Measurements from ENCODE around the gene DNPEP. TPM values are rescaled to one million over a fixed set of nuclear protein-coding genes. Genes with fewer than 3 reads are reported as not detected.

The DNPEP gene
- total and polyA plus RNA-seq, 2 of the 4 experiments (the other 2 are of a cell fraction) = 74.2 to 89.4 TPM

DNA sequence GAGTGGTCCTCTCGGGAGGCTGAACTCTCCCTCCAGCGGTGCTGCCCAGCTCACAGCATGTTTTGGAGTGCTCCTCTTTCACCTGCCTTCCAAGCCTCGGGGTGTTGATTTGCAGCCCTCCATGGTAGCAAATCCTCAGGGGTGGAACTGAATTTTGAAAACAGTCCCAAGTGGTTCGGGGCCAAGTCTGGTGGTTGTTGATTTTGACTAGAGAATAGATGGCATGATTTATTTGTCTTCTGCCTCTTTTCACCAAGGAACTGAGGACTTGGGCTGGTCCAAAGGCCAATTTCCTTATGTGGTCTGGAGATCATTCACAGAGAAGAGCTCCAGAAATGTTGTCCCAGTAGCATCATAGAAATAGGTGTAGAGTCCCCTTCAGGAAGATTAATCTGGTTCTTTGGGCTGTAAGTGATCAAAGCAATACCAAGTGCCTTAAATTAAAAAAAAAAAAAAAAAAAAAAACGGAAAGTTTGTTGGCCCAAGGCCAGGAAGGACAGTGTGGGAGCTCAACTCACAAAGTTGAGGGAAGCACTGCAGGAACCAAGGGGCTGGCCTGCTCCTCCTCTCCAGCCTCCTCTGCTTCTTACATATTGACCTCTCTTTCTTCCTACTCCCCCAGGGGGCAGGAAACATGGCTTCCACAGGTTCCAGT is 28.0 kb upstream of the DNPEP start:
- Histone ChIP-seq H3K9me1 (ENCODE audit: insufficient read depth, low read length) (0 out of 2 replicates have a peak, but pooled peaks cover 5% of the 10 kb centered on the region), H2BK15ac (ENCODE audit: low read depth, low read length) (no peak overlapping the region), H3K4ac (ENCODE audit: low read depth, low read length) (no peak overlapping the region), H2BK5ac (ENCODE audit: low read depth, low read length, poor library complexity, severe bottlenecking) (no peak overlapping the region), H3K4me2 (ENCODE audit: low read depth, low read length) (no peak overlapping the region), H2AK5ac (ENCODE audit: low read depth, low read length) (no peak overlapping the region), H3K79me1 (ENCODE audit: low read depth in 1 of 2, low read length in 2 of 2) (no peaks in the 10 kb centered on the region), H3K36me3 (ENCODE audit: control insufficient read depth, insufficient read depth, low read length) (no peaks in the 10 kb centered on the region), H4K5ac (ENCODE audit: low read depth, low read length) (no peak overlapping the region), H3K9ac (ENCODE audit: low read depth, low read length) (no peak overlapping the region), H2BK20ac (ENCODE audit: low read depth, low read length) (no peak overlapping the region), H2BK120ac (ENCODE audit: low read depth, low read length) (no peak overlapping the region), H3K27me3 (ENCODE audit: control insufficient read depth, insufficient read depth, low read length) (peaks cover 7% of the 10 kb centered on the region), H4K8ac (ENCODE audit: low read depth in 2 of 2, low read length in 2 of 2) (no peak overlapping the region), H3K56ac (ENCODE audit: extremely low read depth, insufficient read depth, low read length) (no peak overlapping the region), H2AFZ (replicated peaks; ENCODE audit: low read length, poor library complexity) (no peak overlapping the region), H3K14ac (replicated peaks; ENCODE audit: low read depth, low read length) (no peak overlapping the region), H2AK9ac (replicated peaks; ENCODE audit: low read depth, low read length, poor library complexity) (no peak overlapping the region), H4K91ac (ENCODE audit: insufficient read depth, low read depth, low read length) (no peak overlapping the region), H3K4me3 (ENCODE audit: insufficient read depth, low read depth, low read length) (no peak overlapping the region), H4K20me1 (ENCODE audit: insufficient read depth, low read length) (no peaks in the 10 kb centered on the region), H3K9me3 (ENCODE audit: control insufficient read depth, insufficient read depth, low read length) (no peaks in the 10 kb centered on the region; the same call in 1 of the 2 replicates), H3K27ac (ENCODE audit: insufficient read depth, low read length) (no peak overlapping the region), H3K18ac (ENCODE audit: low read depth, low read length) (no peak overlapping the region), H3K4me1 (ENCODE audit: control insufficient read depth, insufficient read depth, low read length) (peaks cover 5% of the 10 kb centered on the region; the same call in 1 of the 2 replicates), H3K23ac (ENCODE audit: low read depth, low read length) (no peak overlapping the region)
- no TSS peak for BruUV-seq (replicated peaks)
- WGBS, 2 experiments (ENCODE audit: extremely low coverage in 2 of 2, insufficient read length in 1 of 2) = no CpG with 5 or more reads among the region's 5 CpGs
- intact Hi-C loops (cut with micrococcal nuclease) (no loop called here), in situ Hi-C loops (cut with MboI; ENCODE audit: low sequenced_read_pairs) (no loop called here), dilution Hi-C loops (cut with HindIII; ENCODE audit: low sequenced_read_pairs, unreplicated experiment) (no loop called here)
- POLR2A ChIA-PET (ENCODE audit: unreplicated experiment) = no interaction called here
- DNase-seq (no peak), ATAC-seq (ENCODE audit: low read depth) (no peak)
- TF ChIP-seq FOS (IDR thresholded peaks at IDR 0.05; ENCODE audit: low read depth, low read length) = no peak
- no peak for TF ChIP-seq RCOR1 (IDR thresholded peaks at IDR 0.05; ENCODE audit: insufficient replicate concordance, low read length)
- no peak for TF ChIP-seq NFE2L2 (IDR thresholded peaks at IDR 0.05; ENCODE audit: low read depth, low read length)
- no peak for TF ChIP-seq RAD21 (IDR thresholded peaks at IDR 0.05; ENCODE audit: low read length)
- CTCF ChIA-PET = no interaction called here

Measured in IMR-90 (cell line).